Esophagus muscularis mucosa (tissue), 4 donors: ENCODE data around the gene BMPR1A.

Experiments
- CTCF ChIP-seq, 3 experiments: fragments of 200-600 bp in 2 of 3; fragments of 450-650 bp in 1 of 3; sonication (generic) in 2 of 3; IDR thresholded peaks; one replicate each; pipeline ENCODE4 v1.5.1; 2017 to 2019; ENCODE audit warnings: antibody characterized with exemption in 3 of 3, mild to moderate bottlenecking in 2 of 3, moderate library complexity in 1 of 3
- EP300 ChIP-seq: sonication (generic); formaldehyde crosslinking; IDR thresholded peaks from one replicate; pipeline ENCODE4 v1.6.1; 2017; ENCODE audit warnings: antibody characterized with exemption
- POLR2A ChIP-seq: fragments of 450-650 bp; IDR thresholded peaks from one replicate; pipeline ENCODE4 v1.6.1; 2017; ENCODE audit warnings: antibody characterized with exemption, moderate library complexity, mild to moderate bottlenecking, low read depth
- POLR2AphosphoS5 ChIP-seq, 2 donors: sonication (generic); formaldehyde crosslinking; IDR thresholded peaks; one replicate each; pipeline ENCODE4 v1.6.1; 2017; ENCODE audit warnings: antibody characterized with exemption in 2 of 2

GRCh38 chr10:86931872-86932271, 175.5 kb downstream of the BMPR1A start:
- TF ChIP-seq CTCF (IDR thresholded peaks at IDR 0.05) (no peak), EP300 (no peak), POLR2A (no peak), POLR2AphosphoS5 (IDR thresholded peaks at IDR 0.05) (peak in 1 of 2 donors; percentile 52)
